RWPE2 (cell line): ENCODE results near the gene LCE4A.

ENCODE experiments used
- ATAC-seq: fragments of 200-7000 bp; cut with Tn5 transposase; 3 replicates; pipeline ENCODE4 v1.9.1; 2021; ENCODE audit warnings: low read depth
- DNase-seq: peaks from one replicate; pipeline ENCODE4 v3.0.0-alpha.2; 2020; ENCODE audit warnings: low spot score
- H3K27ac ChIP-seq: fragments of 450-650 bp; 2 replicates; pipeline ENCODE4 v1.5.1; 2017; ENCODE audit warnings: mild to moderate bottlenecking; ENCODE audit not compliant: poor library complexity, severe bottlenecking
- H3K27me3 ChIP-seq: fragments of 250-450 bp; sonication (Bioruptor Pico); 2 replicates; pipeline ENCODE4 v1.5.1; 2021; ENCODE audit warnings: mild to moderate bottlenecking, moderate library complexity; ENCODE audit not compliant: insufficient read depth, poor library complexity, severe bottlenecking
- H3K36me3 ChIP-seq: fragments of 250-450 bp; sonication (Bioruptor Pico); 2 replicates; pipeline ENCODE4 v1.5.1; 2020; ENCODE audit warnings: low read depth, mild to moderate bottlenecking, moderate library complexity
- H3K4me1 ChIP-seq: fragments of 250-450 bp; sonication (Bioruptor Pico); 2 replicates; pipeline ENCODE4 v1.5.1; 2021; ENCODE audit warnings: mild to moderate bottlenecking, moderate library complexity; ENCODE audit not compliant: insufficient read depth, poor library complexity, severe bottlenecking
- H3K4me3 ChIP-seq: fragments of 250-450 bp; sonication (Bioruptor Pico); 2 replicates; pipeline ENCODE4 v1.5.1; 2021; ENCODE audit warnings: mild to moderate bottlenecking, moderate library complexity; ENCODE audit not compliant: severe bottlenecking
- H3K9me3 ChIP-seq: fragments of 250-450 bp; sonication (Bioruptor Pico); 2 replicates; pipeline ENCODE4 v1.5.1; 2021; ENCODE audit warnings: mild to moderate bottlenecking, moderate library complexity; ENCODE audit not compliant: severe bottlenecking
- TF ChIP-seq, protein P1 (sequence below): fragments of 450-650 bp; IDR thresholded peaks from one replicate; pipeline ENCODE4 v1.5.1; 2017; ENCODE audit warnings: mild to moderate bottlenecking, moderate library complexity; ENCODE audit not compliant: poor library complexity, severe bottlenecking

Gene LCE4A

DNA sequence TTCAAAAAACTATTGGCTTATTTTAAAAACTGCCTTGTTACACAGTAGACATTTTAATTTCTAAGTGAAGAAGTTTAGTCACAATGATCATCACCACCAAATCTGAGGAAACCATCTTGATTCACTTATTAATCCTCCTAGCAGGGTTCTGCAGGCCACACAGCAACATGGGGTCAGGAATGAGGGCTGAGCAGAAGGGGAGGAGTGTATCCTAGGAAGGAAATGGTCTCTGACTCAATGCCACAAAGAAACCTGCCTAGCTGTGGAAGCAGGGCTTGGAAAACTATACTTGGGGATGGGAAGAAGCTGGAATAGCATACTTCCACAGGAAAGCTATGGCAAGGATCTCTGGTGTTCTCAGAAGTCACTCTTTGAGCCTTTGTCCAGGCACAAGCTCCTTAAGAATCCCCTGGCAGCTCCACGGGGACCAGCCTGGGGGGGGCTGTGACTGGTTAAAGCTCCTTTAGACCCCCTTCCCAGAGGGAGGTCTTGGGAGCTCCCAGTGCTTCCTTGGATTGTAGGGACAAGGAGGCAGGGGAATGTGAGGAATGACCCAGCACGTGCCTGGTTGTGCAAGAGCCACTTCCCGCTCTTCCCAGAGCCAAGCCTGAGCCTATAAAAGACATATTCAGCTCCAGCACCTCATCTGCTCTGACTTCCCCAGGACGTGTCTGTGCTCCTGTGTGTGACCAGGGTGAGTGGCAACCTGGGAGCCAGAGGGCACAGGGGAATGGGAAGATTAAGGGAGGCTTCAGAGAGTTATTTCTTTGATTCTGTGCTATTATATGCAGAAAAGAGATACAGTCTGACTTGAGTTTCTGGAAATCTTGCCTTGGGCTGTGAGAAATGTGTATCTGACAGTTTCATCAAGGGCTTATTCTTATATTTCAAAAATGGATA is 10.0 kb upstream of the LCE4A start, which contains the start of gene LCE2A:
LCE2A (plus strand) TSS at position 645 of the 900 bp plus-strand sequence. CDS start 557 bp downstream, outside the sequence.
- Histone ChIP-seq H3K4me1 (no peaks in the 10 kb centered on the region), H3K27me3 (no peaks in the 10 kb centered on the region), H3K27ac (no peak within 1 kb of the TSS), H3K36me3 (no peaks in the 10 kb centered on the region), H3K9me3 (no peaks in the 10 kb centered on the region), H3K4me3 (no peak within 1 kb of the TSS)
- ATAC-seq (no peak), DNase-seq (no peak)
- TF ChIP-seq, protein P1, sequence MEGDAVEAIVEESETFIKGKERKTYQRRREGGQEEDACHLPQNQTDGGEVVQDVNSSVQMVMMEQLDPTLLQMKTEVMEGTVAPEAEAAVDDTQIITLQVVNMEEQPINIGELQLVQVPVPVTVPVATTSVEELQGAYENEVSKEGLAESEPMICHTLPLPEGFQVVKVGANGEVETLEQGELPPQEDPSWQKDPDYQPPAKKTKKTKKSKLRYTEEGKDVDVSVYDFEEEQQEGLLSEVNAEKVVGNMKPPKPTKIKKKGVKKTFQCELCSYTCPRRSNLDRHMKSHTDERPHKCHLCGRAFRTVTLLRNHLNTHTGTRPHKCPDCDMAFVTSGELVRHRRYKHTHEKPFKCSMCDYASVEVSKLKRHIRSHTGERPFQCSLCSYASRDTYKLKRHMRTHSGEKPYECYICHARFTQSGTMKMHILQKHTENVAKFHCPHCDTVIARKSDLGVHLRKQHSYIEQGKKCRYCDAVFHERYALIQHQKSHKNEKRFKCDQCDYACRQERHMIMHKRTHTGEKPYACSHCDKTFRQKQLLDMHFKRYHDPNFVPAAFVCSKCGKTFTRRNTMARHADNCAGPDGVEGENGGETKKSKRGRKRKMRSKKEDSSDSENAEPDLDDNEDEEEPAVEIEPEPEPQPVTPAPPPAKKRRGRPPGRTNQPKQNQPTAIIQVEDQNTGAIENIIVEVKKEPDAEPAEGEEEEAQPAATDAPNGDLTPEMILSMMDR: no peak

DNA sequence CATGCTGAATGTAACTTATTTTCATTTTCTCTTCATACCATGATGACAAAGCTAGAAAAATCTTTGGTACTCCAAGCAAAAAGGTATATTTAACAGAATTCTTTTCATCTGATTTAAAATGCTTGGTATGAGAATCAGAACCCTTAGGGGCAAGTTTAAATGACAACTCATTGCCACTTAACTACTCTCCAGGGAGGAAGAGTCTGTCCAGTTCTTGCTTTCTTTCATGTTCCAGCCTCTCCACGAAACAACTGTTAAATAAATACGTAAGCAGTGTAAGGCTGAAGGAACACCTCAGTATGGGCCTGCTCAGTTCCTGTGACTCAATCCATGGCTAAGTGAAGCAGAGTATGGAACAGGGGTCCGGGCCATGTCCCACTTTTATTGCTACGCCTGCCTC is 8.2 kb upstream of the LCE4A start:
- Histone ChIP-seq H3K27ac (no peak overlapping the region), H3K9me3 (no peaks in the 10 kb centered on the region), H3K27me3 (no peaks in the 10 kb centered on the region), H3K36me3 (no peaks in the 10 kb centered on the region), H3K4me1 (no peaks in the 10 kb centered on the region), H3K4me3 (no peak overlapping the region)
- ATAC-seq: no peak
- TF ChIP-seq, protein P1: no peak
- DNase-seq: no peak

DNA sequence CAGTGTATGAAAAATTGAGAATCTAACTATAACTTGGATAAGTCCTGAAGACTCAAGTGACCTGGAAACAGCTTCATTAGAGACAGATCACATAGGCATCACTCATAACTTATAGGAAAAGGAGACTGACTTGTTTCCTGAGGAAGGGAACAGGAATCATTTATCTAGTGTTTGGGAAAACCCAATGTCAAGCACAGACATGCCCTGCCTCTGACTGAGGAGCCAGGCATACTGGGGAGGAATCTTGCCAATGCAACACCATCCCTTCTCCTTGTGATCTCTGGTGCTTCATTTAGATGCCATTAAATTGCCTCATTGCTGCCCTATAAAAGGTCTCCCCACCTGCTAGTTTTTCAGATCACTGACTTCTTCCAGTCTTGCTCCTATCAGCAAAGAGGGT is 10.3 kb downstream of the LCE4A start:
- Histone ChIP-seq H3K4me3 (no peak overlapping the region), H3K27ac (peak overlapping the region; percentile 48), H3K36me3 (no peaks in the 10 kb centered on the region), H3K4me1 (peaks cover 12% of the 10 kb centered on the region), H3K9me3 (no peaks in the 10 kb centered on the region), H3K27me3 (no peaks in the 10 kb centered on the region)
- TF ChIP-seq, protein P1: no peak
- DNase-seq (peak; percentile 75), ATAC-seq (peak; percentile 99)

DNA sequence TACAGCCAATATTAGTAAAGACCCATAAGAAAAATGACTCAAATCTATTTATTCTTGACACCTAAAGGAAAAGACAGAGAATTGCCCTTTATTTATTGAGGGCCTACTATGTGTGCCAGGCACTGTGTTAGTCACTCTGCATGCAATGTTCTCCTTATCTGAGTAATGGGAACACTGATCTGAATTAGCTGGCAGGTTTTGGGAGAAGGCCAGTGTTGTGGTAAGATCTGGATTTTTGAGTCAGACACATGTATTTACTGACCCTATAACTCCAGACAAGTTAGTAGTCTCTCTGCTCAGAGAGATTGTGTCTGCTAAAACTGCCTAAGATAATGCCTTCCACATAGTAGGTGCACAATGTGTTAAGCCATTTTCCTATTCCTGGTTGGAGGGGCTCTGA is 17.3 kb downstream of the LCE4A start:
- Histone ChIP-seq H3K27me3 (no peaks in the 10 kb centered on the region), H3K4me1 (no peaks in the 10 kb centered on the region), H3K36me3 (no peaks in the 10 kb centered on the region), H3K27ac (no peak overlapping the region), H3K9me3 (no peaks in the 10 kb centered on the region), H3K4me3 (no peak overlapping the region)
- TF ChIP-seq, protein P1: no peak
- DNase-seq (no peak), ATAC-seq (no peak)

DNA sequence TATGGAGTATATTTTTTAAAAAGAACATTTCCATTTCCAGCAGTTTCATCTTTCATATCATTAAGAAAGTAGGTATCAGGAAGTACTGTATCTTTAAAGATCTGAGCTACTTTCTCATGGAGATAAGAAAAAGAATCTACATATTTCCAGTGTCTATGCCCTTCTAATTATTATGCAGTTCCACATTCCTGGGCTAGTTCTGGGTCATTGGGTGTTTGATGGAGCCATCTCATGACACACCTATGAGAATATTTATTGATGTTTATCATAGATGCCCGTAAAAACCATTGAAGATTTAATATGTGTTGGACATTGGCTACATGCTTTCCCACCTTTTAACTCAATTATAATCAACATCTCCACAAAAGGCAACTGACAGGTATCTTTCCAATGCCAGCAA is 21.0 kb downstream of the LCE4A start:
- no peak for ATAC-seq
- no peaks in the 10 kb centered on the region for H3K27me3 ChIP-seq
- TF ChIP-seq, protein P1: no peak

More for the DNA sequence above, 21.0 kb downstream of the LCE4A start:
- H3K27ac ChIP-seq: no peak overlapping the region
- H3K4me3 ChIP-seq: no peak overlapping the region
- DNase-seq: no peak
- no peaks in the 10 kb centered on the region for H3K9me3 ChIP-seq
- H3K4me1 ChIP-seq: no peaks in the 10 kb centered on the region
- H3K36me3 ChIP-seq: no peaks in the 10 kb centered on the region
